ENCODE results near the gene SYNM. TPM values are rescaled to one million over a fixed set of nuclear protein-coding genes. Genes with fewer than 3 reads are reported as not detected.

SYNM gene
- total and polyA plus RNA-seq, 2 donors (not counting 1 experiment from before 2014, with no cell fraction given): 0.04 to 0.27 TPM

DNA sequence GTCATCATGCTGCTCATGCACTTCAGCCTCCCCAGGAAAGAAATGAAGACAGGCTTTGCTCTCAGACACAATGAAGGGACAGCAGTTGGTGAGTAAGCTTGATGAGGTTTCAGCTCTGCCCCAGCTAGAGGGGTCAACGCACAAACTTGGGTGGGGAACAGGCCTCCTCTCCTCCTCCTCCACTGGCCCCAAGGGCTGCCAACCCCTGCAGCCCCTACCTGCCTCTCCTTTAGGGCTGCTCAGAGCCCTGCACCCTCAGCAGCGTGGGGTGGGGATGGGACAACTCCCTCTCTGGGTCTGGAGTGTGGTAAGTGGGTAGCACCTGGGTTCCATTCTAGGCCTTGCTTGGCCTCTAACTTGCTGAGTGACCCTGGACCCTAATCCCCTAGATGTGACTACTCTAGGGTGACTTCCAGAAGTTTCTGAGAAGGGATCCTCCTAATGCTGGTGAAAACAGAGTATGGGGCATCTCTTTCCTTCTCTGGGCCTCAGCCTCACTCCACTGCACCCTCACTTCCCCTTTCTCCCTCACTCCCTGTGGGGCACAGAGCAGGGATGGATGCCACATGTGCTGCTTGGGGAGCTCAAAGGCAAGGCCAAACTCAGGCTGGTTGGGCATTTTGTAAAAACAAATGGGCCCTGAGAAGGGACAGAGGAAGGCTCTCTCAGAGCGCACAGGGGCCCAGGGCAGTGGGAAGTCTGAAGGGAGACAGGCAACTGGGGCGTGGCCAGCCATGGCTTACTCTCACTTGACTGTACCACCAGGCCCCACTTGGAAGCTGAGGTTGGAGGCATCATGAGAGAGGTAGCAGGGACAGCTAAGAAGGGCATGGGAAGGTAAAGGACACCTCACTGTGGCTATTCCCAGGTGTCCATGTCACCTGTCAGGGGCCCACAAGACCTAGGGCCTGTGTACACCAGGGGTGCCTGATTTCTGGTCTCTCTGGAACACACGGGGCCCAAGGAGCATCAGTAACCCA is 64.0 kb downstream of the SYNM start:
- H3K27ac Mint-ChIP-seq: no peak overlapping the region
- WGBS (ENCODE audit: insufficient coverage): 90% methylated on average over 3 of the region's 5 CpGs
- POLR2A ChIA-PET: no interaction called here

More for the DNA sequence above, 64.0 kb downstream of the SYNM start:
- no peak overlapping the region for H3K4me2 ChIP-seq (replicated peaks; ENCODE audit: low read depth, low read length, poor library complexity, severe bottlenecking)
- no peak overlapping the region for H3K4me3 ChIP-seq (ENCODE audit: control extremely low read depth in 1 of 5, extremely low read depth in 1 of 5, insufficient read depth in 1 of 5, low read depth in 2 of 5, low read length in 4 of 5)
- ATAC-seq (ENCODE audit: low read depth): no peak
- no peak overlapping the region for H3K9ac ChIP-seq (ENCODE audit: low read length)
- H3K79me2 ChIP-seq (ENCODE audit: control insufficient read depth, insufficient read depth, low read length): no peaks in the 10 kb centered on the region
- no peaks in the 10 kb centered on the region for H3K27me3 ChIP-seq (replicated peaks in 1 of 4; ENCODE audit: control extremely low read depth in 1 of 4, control insufficient read depth in 3 of 4, insufficient read depth in 4 of 4, low read length in 3 of 4)
- H3K27ac ChIP-seq (ENCODE audit: low read length in 2 of 2): no peak overlapping the region
- no peaks in the 10 kb centered on the region for H3K9me3 ChIP-seq (ENCODE audit: control extremely low read depth in 1 of 3, control insufficient read depth in 2 of 3, insufficient read depth in 1 of 3, low read length in 2 of 3)
- Mint-ChIP-seq H3K9me3 (ENCODE audit: insufficient read depth) (no peaks in the 10 kb centered on the region), H3K27me3 (no peaks in the 10 kb centered on the region), H3K4me3 (no peak overlapping the region), H3K4me1 (peaks cover 22% of the 10 kb centered on the region)
- no peak for TF ChIP-seq EZH2 (IDR thresholded peaks at IDR 0.05; ENCODE audit: borderline replicate concordance, insufficient read depth, low read depth, low read length, poor library complexity, severe bottlenecking)
- TF ChIP-seq, protein P1, sequence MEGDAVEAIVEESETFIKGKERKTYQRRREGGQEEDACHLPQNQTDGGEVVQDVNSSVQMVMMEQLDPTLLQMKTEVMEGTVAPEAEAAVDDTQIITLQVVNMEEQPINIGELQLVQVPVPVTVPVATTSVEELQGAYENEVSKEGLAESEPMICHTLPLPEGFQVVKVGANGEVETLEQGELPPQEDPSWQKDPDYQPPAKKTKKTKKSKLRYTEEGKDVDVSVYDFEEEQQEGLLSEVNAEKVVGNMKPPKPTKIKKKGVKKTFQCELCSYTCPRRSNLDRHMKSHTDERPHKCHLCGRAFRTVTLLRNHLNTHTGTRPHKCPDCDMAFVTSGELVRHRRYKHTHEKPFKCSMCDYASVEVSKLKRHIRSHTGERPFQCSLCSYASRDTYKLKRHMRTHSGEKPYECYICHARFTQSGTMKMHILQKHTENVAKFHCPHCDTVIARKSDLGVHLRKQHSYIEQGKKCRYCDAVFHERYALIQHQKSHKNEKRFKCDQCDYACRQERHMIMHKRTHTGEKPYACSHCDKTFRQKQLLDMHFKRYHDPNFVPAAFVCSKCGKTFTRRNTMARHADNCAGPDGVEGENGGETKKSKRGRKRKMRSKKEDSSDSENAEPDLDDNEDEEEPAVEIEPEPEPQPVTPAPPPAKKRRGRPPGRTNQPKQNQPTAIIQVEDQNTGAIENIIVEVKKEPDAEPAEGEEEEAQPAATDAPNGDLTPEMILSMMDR (IDR thresholded peaks at IDR 0.05): no peak
- peaks cover 12 to 13% of the 10 kb centered on the region in 2 donors for H3K4me1 ChIP-seq (ENCODE audit: control insufficient read depth in 2 of 2, insufficient read depth in 2 of 2, low read length in 2 of 2)
- no peak overlapping the region for H2AFZ ChIP-seq (ENCODE audit: insufficient read depth, low read depth, low read length, poor library complexity, severe bottlenecking)
- no peaks in the 10 kb centered on the region for H3K36me3 ChIP-seq (replicated peaks in 1 of 2; ENCODE audit: control extremely low read depth in 1 of 2, control insufficient read depth in 1 of 2, extremely low read depth in 1 of 2, insufficient read depth in 2 of 2, low read length in 1 of 2)
- H4K20me1 ChIP-seq (ENCODE audit: control insufficient read depth, insufficient read depth, low read length, poor library complexity, severe bottlenecking): no peaks in the 10 kb centered on the region
- CTCF ChIA-PET: no interaction called here
- intact Hi-C loops (cut with micrococcal nuclease): no loop called here
- DNase-seq: peak; percentile 8
